MM.1S (cell line): Measurements from ENCODE around the gene OR1L6.

Source experiments
- DNase-seq: peaks from one replicate; pipeline ENCODE4 v3.0.0-alpha.2; 2015
- H2AFZ ChIP-seq: fragments of 300-600 bp; sonication (generic); 2 replicates; pipeline ENCODE4 v1.6.0; 2016; ENCODE audit warnings: antibody characterized with exemption, low read length
- H3F3A ChIP-seq: fragments of 300-600 bp; sonication (generic); 2 replicates; pipeline ENCODE4 v1.6.1; 2016; ENCODE audit warnings: mild to moderate bottlenecking, antibody characterized with exemption, low read length, moderate library complexity, mixed read lengths; ENCODE audit not compliant: insufficient read depth
- H3K27ac ChIP-seq: fragments of 300-600 bp; sonication (generic); 2 replicates; pipeline ENCODE4 v1.5.1; 2016; ENCODE audit warnings: mild to moderate bottlenecking, low read length
- H3K27me3 ChIP-seq: fragments of 300-600 bp; sonication (generic); replicated peaks from 2 replicates; pipeline ENCODE4 v1.6.0; 2016; ENCODE audit warnings: low read length; ENCODE audit not compliant: insufficient read depth
- H3K36me3 ChIP-seq: fragments of 300-600 bp; sonication (generic); replicated peaks from 2 replicates; pipeline ENCODE4 v1.6.1; 2016; ENCODE audit warnings: mild to moderate bottlenecking, low read length, mixed read lengths; ENCODE audit not compliant: insufficient read depth
- H3K4me1 ChIP-seq: fragments of 300-600 bp; sonication (generic); 2 replicates; pipeline ENCODE4 v1.6.1; 2016; ENCODE audit warnings: low read length, mixed read lengths
- H3K4me2 ChIP-seq: fragments of 300-600 bp; sonication (generic); 2 replicates; pipeline ENCODE4 v1.6.0; 2016; ENCODE audit warnings: low read depth, low read length
- H3K4me3 ChIP-seq: fragments of 300-600 bp; sonication (generic); 2 replicates; pipeline ENCODE4 v1.5.1; 2016; ENCODE audit warnings: low read length, mixed read lengths
- H3K79me2 ChIP-seq: fragments of 300-600 bp; sonication (generic); 2 replicates; pipeline ENCODE4 v1.6.1; 2016; ENCODE audit warnings: mixed run types, low read length, mixed read lengths
- H3K9ac ChIP-seq: fragments of 300-600 bp; sonication (generic); 2 replicates; pipeline ENCODE4 v1.6.1; 2016; ENCODE audit warnings: low read length, mixed read lengths
- H3K9me2 ChIP-seq: fragments of 300-600 bp; sonication (generic); replicated peaks from 2 replicates; pipeline ENCODE4 v1.6.1; 2016; ENCODE audit warnings: mild to moderate bottlenecking, low read length, mixed read lengths; ENCODE audit not compliant: insufficient read depth
- H3K9me3 ChIP-seq: fragments of 300-600 bp; sonication (generic); replicated peaks from 2 replicates; pipeline ENCODE4 v1.6.1; 2016; ENCODE audit warnings: mild to moderate bottlenecking, low read length, mixed read lengths; ENCODE audit not compliant: insufficient read depth
- H4K20me1 ChIP-seq: fragments of 300-600 bp; sonication (generic); 2 replicates; pipeline ENCODE4 v1.6.1; 2016; ENCODE audit warnings: mild to moderate bottlenecking, low read length, moderate library complexity, mixed read lengths; ENCODE audit not compliant: insufficient read depth
- EZH2 ChIP-seq: fragments of 300-600 bp; sonication (generic); optimal IDR thresholded peaks from 2 replicates; pipeline ENCODE3; 2017; ENCODE audit warnings: low read depth, mild to moderate bottlenecking, antibody characterized with exemption, low read length, mixed read lengths
- EZH2phosphoT487 ChIP-seq: fragments of 300-600 bp; sonication (generic); IDR thresholded peaks from 2 replicates; pipeline ENCODE4 v1.6.1; 2018; ENCODE audit warnings: antibody characterized with exemption, low read length
- TF ChIP-seq, protein P1 (sequence below): fragments of 300-600 bp; sonication (generic); IDR thresholded peaks from 2 replicates; pipeline ENCODE4 v1.5.1; 2016; ENCODE audit warnings: antibody characterized with exemption, low read length, mixed read lengths

OR1L6 gene

DNA sequence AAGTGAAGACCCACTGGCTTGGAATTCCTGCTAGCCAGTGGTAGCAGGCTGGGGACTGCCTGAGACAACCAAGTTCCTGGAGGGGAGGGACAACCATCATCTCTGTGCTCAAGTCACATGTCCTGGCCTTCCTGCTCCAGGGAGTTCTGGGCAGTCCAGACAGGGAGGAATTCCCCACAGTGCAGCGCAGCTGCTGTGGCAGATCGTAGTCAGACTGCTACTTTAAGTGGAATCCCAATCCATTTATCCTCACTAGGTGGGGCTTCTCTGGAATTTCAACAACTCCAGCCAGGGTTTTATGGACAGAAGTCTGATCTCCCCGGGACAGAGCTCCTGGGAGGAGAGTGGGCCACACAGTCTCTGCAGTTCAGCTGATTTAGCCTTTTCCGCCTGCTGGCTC lies 25.7 kb downstream of the OR1L6 start:
- TF ChIP-seq, protein P1, sequence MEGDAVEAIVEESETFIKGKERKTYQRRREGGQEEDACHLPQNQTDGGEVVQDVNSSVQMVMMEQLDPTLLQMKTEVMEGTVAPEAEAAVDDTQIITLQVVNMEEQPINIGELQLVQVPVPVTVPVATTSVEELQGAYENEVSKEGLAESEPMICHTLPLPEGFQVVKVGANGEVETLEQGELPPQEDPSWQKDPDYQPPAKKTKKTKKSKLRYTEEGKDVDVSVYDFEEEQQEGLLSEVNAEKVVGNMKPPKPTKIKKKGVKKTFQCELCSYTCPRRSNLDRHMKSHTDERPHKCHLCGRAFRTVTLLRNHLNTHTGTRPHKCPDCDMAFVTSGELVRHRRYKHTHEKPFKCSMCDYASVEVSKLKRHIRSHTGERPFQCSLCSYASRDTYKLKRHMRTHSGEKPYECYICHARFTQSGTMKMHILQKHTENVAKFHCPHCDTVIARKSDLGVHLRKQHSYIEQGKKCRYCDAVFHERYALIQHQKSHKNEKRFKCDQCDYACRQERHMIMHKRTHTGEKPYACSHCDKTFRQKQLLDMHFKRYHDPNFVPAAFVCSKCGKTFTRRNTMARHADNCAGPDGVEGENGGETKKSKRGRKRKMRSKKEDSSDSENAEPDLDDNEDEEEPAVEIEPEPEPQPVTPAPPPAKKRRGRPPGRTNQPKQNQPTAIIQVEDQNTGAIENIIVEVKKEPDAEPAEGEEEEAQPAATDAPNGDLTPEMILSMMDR, result no peak
- TF ChIP-seq EZH2, result no peak
- no peak for TF ChIP-seq EZH2phosphoT487
- no peak for DNase-seq
- Histone ChIP-seq H3K9me2 (no peaks in the 10 kb centered on the region), H3K9ac (no peak overlapping the region), H3K79me2 (no peaks in the 10 kb centered on the region), H3K4me2 (no peak overlapping the region), H4K20me1 (no peaks in the 10 kb centered on the region), H3K27ac (no peak overlapping the region), H3K4me1 (no peaks in the 10 kb centered on the region), H3K36me3 (no peaks in the 10 kb centered on the region), H3F3A (no peaks in the 10 kb centered on the region), H3K27me3 (no peaks in the 10 kb centered on the region), H3K4me3 (no peak overlapping the region), H2AFZ (no peak overlapping the region), H3K9me3 (no peaks in the 10 kb centered on the region)

DNA sequence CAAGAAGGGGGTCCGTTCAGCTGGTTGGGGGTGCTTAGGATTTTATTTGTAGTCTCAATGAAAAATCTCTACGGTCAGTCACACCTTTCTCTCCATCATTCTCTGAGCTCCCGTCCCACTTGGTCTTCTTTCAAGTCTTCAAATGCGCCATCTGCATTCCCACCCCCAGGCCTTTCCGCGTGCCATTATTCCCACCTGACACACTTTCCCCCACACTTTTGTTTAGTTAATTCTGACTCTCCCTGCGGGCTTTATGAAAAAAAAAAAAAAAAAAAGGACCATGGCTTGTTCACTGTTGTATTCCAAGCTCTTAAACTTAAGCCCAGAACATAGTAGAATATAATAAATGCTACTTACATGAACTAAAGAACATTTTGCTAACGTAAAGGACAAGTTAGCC lies 34.9 kb downstream of the OR1L6 start:
- TF ChIP-seq, protein P1, result no peak
- no peak for TF ChIP-seq EZH2phosphoT487
- TF ChIP-seq EZH2, result no peak
- no peak overlapping the region for H3K9ac ChIP-seq
- no peak overlapping the region for H3K27ac ChIP-seq
- H3K36me3 ChIP-seq, result no peaks in the 10 kb centered on the region
- no peaks in the 10 kb centered on the region for H4K20me1 ChIP-seq
- no peak overlapping the region for H3K4me3 ChIP-seq
- no peak overlapping the region for H3K4me2 ChIP-seq
- no peak overlapping the region for H2AFZ ChIP-seq
- H3K4me1 ChIP-seq, result no peaks in the 10 kb centered on the region
- H3F3A ChIP-seq, result no peaks in the 10 kb centered on the region
- H3K9me2 ChIP-seq, result no peaks in the 10 kb centered on the region
- no peaks in the 10 kb centered on the region for H3K27me3 ChIP-seq
- no peaks in the 10 kb centered on the region for H3K79me2 ChIP-seq
- DNase-seq, result no peak
- H3K9me3 ChIP-seq, result no peaks in the 10 kb centered on the region

DNA sequence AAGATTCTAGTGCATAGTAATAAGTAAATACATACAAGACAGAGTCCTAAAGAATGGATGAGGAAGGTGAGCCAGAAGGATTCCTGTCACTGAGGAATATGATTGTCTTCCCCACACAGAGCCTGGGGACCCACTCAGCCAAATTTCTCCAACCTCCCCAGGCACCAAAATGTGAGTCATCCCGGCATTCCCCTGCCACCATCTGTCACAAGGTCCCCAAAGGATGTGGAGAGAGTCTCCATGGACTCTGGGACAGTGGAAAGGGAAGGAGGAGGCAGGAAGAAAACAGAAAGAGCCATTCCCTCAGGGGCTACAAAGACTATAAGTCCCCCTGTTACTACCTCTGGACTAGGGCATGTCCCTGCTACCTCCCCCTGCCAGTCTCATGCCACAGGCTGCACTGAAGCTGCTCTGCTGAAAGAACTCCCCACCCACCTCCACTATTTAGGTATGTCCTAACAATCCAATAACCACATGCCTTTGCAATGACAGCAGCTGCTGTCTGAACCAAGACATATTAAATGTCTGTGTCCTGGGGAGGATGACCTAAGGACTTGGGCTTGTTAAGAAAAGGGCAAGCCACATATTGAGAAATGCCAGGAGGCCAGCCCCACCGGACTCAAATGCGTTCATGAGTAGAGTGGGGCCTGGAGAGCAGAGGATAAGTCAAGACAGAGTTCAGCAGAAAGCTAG lies 36.0 kb downstream of the OR1L6 start:
- DNase-seq, result no peak
- Histone ChIP-seq H3K9me2 (no peaks in the 10 kb centered on the region), H3K79me2 (no peaks in the 10 kb centered on the region), H3K4me1 (no peaks in the 10 kb centered on the region), H3F3A (no peaks in the 10 kb centered on the region), H3K4me3 (no peak overlapping the region), H3K4me2 (no peak overlapping the region), H3K9ac (no peak overlapping the region), H2AFZ (no peak overlapping the region), H3K27ac (no peak overlapping the region), H3K36me3 (no peaks in the 10 kb centered on the region), H4K20me1 (no peaks in the 10 kb centered on the region), H3K27me3 (no peaks in the 10 kb centered on the region), H3K9me3 (no peaks in the 10 kb centered on the region)
- TF ChIP-seq, protein P1, result no peak
- TF ChIP-seq EZH2phosphoT487 (no peak), EZH2 (no peak)
